Adrenal gland (tissue), 12 donors: ENCODE results near the gene LPCAT2. TPM values are rescaled to one million over a fixed set of nuclear protein-coding genes. Genes with fewer than 3 reads are reported as not detected.

ENCODE experiments used
- DNase-seq, 7 donors: peaks; one replicate each; pipeline ENCODE4 v3.0.0-alpha.2; 2019 to 2020
- H3K27ac ChIP-seq, 5 donors: fragments of 200-600 bp; sonication (generic) in 4 of 5; 1 replicate in 3 of 5; 2 replicates in 2 of 5; pipeline versions ENCODE4 v1.5.1 to v1.8.0; 2016 to 2020; ENCODE audit warnings: mild to moderate bottlenecking in 1 of 5
- H3K27me3 ChIP-seq: fragments of 200-600 bp; 2 replicates; pipeline ENCODE4 v1.8.0; 2021
- H3K36me3 ChIP-seq, 2 donors: fragments of 200-600 bp; replicated peaks in 1 of 2; 1 replicate in 1 of 2; 2 replicates in 1 of 2; pipeline versions ENCODE4 v1.5.1 to v1.8.0; 2018 to 2022
- H3K4me1 ChIP-seq, 2 donors: fragments of 200-600 bp; replicated peaks in 1 of 2; 1 replicate in 1 of 2; 2 replicates in 1 of 2; pipeline versions ENCODE4 v1.5.1 to v1.8.0; 2018 to 2021
- H3K4me3 ChIP-seq, 4 donors: fragments of 200-600 bp; sonication (generic) in 3 of 4; one replicate each; pipeline ENCODE4 v1.5.1; 2016 to 2018
- H3K9me3 ChIP-seq, 3 donors: fragments of 200-600 bp; sonication (generic) in 1 of 3; replicated peaks in 1 of 3; 1 replicate in 2 of 3; 2 replicates in 1 of 3; pipeline versions ENCODE4 v1.5.1 to v1.8.0; 2016 to 2021
- CTCF ChIP-seq, 6 experiments: fragments of 450-650 bp in 4 of 6; fragments of 200-600 bp in 2 of 6; sonication (generic) in 1 of 6; IDR thresholded peaks; 1 replicate in 5 of 6; 2 replicates in 1 of 6; pipeline versions ENCODE4 v1.5.1 to v1.8.0; 2016 to 2021; ENCODE audit warnings: antibody characterized with exemption in 6 of 6, mild to moderate bottlenecking in 2 of 6, moderate library complexity in 1 of 6
- POLR2A ChIP-seq, 2 donors: fragments of 450-650 bp; IDR thresholded peaks; one replicate each; pipeline ENCODE4 v1.6.1; 2017; ENCODE audit warnings: antibody characterized with exemption in 2 of 2, mild to moderate bottlenecking in 2 of 2, moderate library complexity in 1 of 2
- WGBS, 4 donors: extraction: QIAGEN DNeasy Blood & Tissue Kit in 2 of 4; methylation state at CpG; one replicate each; pipeline versions ENCODE4 v1.1.5 to v1.1.7; 2013 to 2017; 5-methylcytosine and 5-hydroxymethylcytosine counted together
- intact Hi-C, 2 donors: fragments of 100-400 bp; cut with DNase I; formaldehyde crosslinking; loops; one replicate each; pipeline versions ENCODE4 v1.14.1 to v1.15.0; 2022 to 2023
- polyA plus RNA-seq, 3 donors: library from polyadenylated mRNA; stranded (reverse); fragments of 200-250 nt in 2 of 3; fragments of 350-450 nt in 1 of 3; fragmentation: Illumina TruSeq in 1 of 3; extraction: RNeasy Lipid Tissue Mini Kit (QIAGEN cat#74804) in 1 of 3; gene quantifications; one replicate each; pipeline ENCODE4 v1.2.3, GENCODE V29; 2013 to 2014
- total RNA-seq, 9 donors: library from RNA; depleted of rRNA in 4 of 9; stranded (reverse); fragments of >200 nt in 4 of 9; fragments of 120-200 nt in 1 of 9; fragmentation: NEBNext Ultra II Directional in 1 of 9; extraction: Animal tissue kit (Norgen Biotek cat#: 25700) in 1 of 9; gene quantifications; one replicate each; pipeline versions ENCODE4 v1.1.0 to v1.2.4, GENCODE V29; 2013 to 2023
- donor health status: healthy with polysubstance abuse.
- donor health status: Bipolar disorder and iron deficiency.
- donor health status: DM: yes; HTN: yes; CAD: no.
- donor health status: DM: no; HTN: no; CAD: no.
- donor health status: DM: no; HTN: no; CAD: no.
- donor health status: DM: yes; HTN: yes; CAD: no.

The LPCAT2 gene
- total and polyA plus RNA-seq, 12 donors = 7.1 to 33.1 (median 16.4) TPM

DNA sequence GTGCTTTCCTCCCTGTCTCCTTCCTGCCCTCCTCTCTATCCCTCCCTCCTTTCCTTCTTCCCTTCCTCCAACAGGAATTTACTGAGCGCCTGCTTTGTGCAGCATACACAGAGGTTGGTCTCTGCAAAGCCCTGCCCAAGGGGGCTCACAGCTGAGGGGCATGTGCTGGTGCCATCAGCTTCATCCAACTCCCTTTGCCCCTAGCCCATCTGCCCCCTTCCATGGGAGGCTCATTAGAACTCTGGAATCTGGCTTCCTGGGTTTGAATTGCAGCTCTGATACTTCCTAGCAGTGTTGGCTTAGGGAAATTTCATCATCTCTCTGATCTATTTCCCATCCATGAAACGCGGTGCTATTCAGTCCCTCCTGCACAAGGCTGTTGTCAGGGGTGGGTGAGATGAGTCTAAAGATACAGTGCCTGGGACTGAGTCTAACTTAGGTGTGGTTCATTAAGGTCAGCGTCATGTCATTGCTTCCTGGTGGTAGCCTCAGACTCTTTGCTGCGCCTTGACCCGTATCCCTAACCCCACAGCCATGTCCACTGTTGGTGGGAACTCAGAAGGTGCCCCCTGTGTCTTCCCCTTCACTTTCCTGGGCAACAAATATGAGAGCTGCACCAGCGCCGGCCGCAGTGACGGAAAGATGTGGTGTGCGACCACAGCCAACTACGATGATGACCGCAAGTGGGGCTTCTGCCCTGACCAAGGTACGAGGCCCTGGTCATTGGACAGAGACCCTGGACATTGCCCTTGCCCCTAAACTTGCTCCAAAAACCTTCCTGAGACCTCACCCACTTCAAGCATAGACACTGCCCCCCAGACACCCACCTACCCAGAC is 19.5 kb upstream of the LPCAT2 start:
- intact Hi-C loops = no loop called here
- Histone ChIP-seq H3K4me3 (no peak overlapping the region), H3K36me3 (peaks cover 0 to 11% of the 10 kb centered on the region in 2 donors), H3K9me3 (no peaks in the 10 kb centered on the region), H3K4me1 (no peaks in the 10 kb centered on the region), H3K27me3 (no peaks in the 10 kb centered on the region), H3K27ac (no peak overlapping the region)
- TF ChIP-seq CTCF (IDR thresholded peaks at IDR 0.05) = no peak
- no peak for TF ChIP-seq POLR2A (IDR thresholded peaks at IDR 0.05)
- WGBS, 4 donors = 90 to 94% (median 93%) methylated on average over 7 to 14 of the region's 14 CpGs
- DNase-seq = peak in 1 of 7 donors; percentile 24

- TF ChIP-seq POLR2A (IDR thresholded peaks at IDR 0.05) = no peak
- Histone ChIP-seq H3K27ac (peak overlapping the region in 1 of 5 donors; percentile 80), H3K4me3 (no peak overlapping the region), H3K4me1 (peaks cover 0 to 5% of the 10 kb centered on the region in 2 donors), H3K27me3 (no peaks in the 10 kb centered on the region), H3K9me3 (no peaks in the 10 kb centered on the region), H3K36me3 (peaks cover 0 to 10% of the 10 kb centered on the region in 2 donors)
- intact Hi-C loops = no loop called here
- DNase-seq = no peak
- 71 to 92% (median 82%) methylated on average over 1 to 2 of the region's 2 CpGs for WGBS, 4 donors
Measured at GRCh38 chr16:55489956-55490265, 19.0 kb upstream of the LPCAT2 start.

- TF ChIP-seq CTCF (IDR thresholded peaks at IDR 0.05) (no peak), POLR2A (IDR thresholded peaks at IDR 0.05) (no peak)
- Histone ChIP-seq H3K4me3 (no peak overlapping the region), H3K27ac (peak overlapping the region in 1 of 5 donors; percentile 80), H3K9me3 (no peaks in the 10 kb centered on the region), H3K27me3 (no peaks in the 10 kb centered on the region), H3K36me3 (peaks cover 0 to 10% of the 10 kb centered on the region in 2 donors), H3K4me1 (peaks cover 0 to 8% of the 10 kb centered on the region in 2 donors)
- 85 to 98% (median 92%) methylated on average over 2 of the region's 2 CpGs for WGBS, 4 donors
- intact Hi-C loops = no loop called here
- DNase-seq = peak in 1 of 7 donors; percentile 41
Measured at GRCh38 chr16:55490301-55490700, 18.6 kb upstream of the LPCAT2 start.

GRCh38 chr16:55491691-55492090 is 17.2 kb upstream of the LPCAT2 start:
- Histone ChIP-seq H3K9me3 (no peaks in the 10 kb centered on the region), H3K36me3 (peaks cover 0 to 10% of the 10 kb centered on the region in 2 donors), H3K27ac (peak overlapping the region in 2 of 5 donors; percentile 34 to 80), H3K27me3 (no peaks in the 10 kb centered on the region), H3K4me1 (peaks cover 0 to 12% of the 10 kb centered on the region in 2 donors), H3K4me3 (no peak overlapping the region)
- intact Hi-C loops = no loop called here
- TF ChIP-seq CTCF (IDR thresholded peaks at IDR 0.05) (no peak), POLR2A (IDR thresholded peaks at IDR 0.05) (no peak)
- peak in 3 of 7 donors; percentile 26 to 66 (median 45) for DNase-seq
- WGBS, 4 donors = 50 to 67% (median 62%) methylated on average over 4 to 7 of the region's 7 CpGs
